Measurements from ENCODE around the gene CAPN2. TPM values are rescaled to one million over a fixed set of nuclear protein-coding genes. Genes with fewer than 3 reads are reported as not detected.

Gene CAPN2
- total and polyA plus RNA-seq, 2 experiments from 2014 or later, result 8.4 to 17.8 TPM

DNA sequence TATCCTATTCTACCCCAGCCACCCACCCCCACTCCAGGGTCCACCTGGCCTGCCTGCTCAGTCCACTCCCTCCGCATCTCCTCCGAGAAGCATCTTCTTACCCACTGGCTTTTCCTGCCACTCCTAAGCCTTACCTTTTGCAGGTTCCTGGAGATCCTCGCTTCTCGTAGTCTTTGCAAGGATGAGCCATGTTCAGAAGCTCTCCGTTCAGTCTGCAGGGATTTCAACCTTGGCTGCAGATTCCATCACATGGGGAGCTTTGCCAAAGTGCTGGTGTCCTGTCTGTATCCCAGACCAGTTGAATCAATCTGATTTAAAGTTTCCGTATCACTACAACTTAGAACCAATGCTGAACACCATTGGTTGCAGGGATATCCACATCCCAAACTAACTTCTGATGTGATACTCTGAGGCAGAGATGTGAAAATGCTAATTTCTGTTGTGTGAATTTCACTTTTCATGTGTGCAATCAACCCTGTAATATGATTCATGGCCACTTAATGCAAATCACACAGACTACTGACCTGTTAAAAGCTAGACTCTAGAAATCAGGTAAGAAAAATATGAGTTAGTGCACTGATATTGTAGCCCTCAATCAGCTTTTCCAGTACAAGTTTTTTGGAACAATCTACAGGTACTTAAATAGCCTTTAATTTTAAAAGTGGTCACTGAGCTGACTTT is 61.9 kb downstream of the CAPN2 start:
- ATAC-seq (no peak), DNase-seq (ENCODE audit: low spot score) (no peak)
- 0 out of 3 replicates have a peak, but pooled peaks cover 3% of the 10 kb centered on the region for H3K9me3 Mint-ChIP-seq
- Histone ChIP-seq H3K9me2 (ENCODE audit: insufficient read depth) (no peaks in the 10 kb centered on the region), H3K4me1 (ENCODE audit: insufficient read depth) (0 out of 2 replicates have a peak, but pooled peaks cover 7% of the 10 kb centered on the region), H3F3A (replicated peaks; ENCODE audit: low read depth) (no peaks in the 10 kb centered on the region), H3K27ac (ENCODE audit: low read depth) (no peak overlapping the region), H3K27me3 (ENCODE audit: insufficient read depth) (no peaks in the 10 kb centered on the region), H3K4me2 (no peak overlapping the region), H3K79me2 (replicated peaks; ENCODE audit: insufficient read depth) (no peaks in the 10 kb centered on the region), H4K20me1 (replicated peaks; ENCODE audit: insufficient read depth) (peaks cover 4% of the 10 kb centered on the region), H2AFZ (no peak overlapping the region), H3K4me3 (no peak overlapping the region), H3K36me3 (ENCODE audit: insufficient read depth) (peaks cover 16% of the 10 kb centered on the region)
- H3K27ac Mint-ChIP-seq, result no peak overlapping the region
- peaks cover 11% of the 10 kb centered on the region for H3K4me1 Mint-ChIP-seq
- TF ChIP-seq EZH2 (IDR thresholded peaks at IDR 0.05; ENCODE audit: low read depth, unreplicated experiment) (no peak), JUNB (IDR thresholded peaks at IDR 0.05; ENCODE audit: unreplicated experiment) (no peak), ETS1 (IDR thresholded peaks at IDR 0.05) (no peak), NANOG (IDR thresholded peaks at IDR 0.05; ENCODE audit: borderline replicate concordance) (no peak), POLR2AphosphoS5 (IDR thresholded peaks at IDR 0.05; ENCODE audit: low read depth) (no peak), CTCF (conservative IDR thresholded peaks at IDR 0.05; ENCODE audit: low read depth in 2 of 2) (no peak), ZNF114 (CRISPR knock-in tag; IDR thresholded peaks at IDR 0.05) (no peak), REST (IDR thresholded peaks at IDR 0.05; ENCODE audit: unreplicated experiment) (no peak), CREB1 (CRISPR knock-in tag; IDR thresholded peaks at IDR 0.05; ENCODE audit: low read depth) (no peak), STAT1 (IDR thresholded peaks at IDR 0.05; ENCODE audit: unreplicated experiment) (no peak)
- TF ChIP-seq, protein P1, sequence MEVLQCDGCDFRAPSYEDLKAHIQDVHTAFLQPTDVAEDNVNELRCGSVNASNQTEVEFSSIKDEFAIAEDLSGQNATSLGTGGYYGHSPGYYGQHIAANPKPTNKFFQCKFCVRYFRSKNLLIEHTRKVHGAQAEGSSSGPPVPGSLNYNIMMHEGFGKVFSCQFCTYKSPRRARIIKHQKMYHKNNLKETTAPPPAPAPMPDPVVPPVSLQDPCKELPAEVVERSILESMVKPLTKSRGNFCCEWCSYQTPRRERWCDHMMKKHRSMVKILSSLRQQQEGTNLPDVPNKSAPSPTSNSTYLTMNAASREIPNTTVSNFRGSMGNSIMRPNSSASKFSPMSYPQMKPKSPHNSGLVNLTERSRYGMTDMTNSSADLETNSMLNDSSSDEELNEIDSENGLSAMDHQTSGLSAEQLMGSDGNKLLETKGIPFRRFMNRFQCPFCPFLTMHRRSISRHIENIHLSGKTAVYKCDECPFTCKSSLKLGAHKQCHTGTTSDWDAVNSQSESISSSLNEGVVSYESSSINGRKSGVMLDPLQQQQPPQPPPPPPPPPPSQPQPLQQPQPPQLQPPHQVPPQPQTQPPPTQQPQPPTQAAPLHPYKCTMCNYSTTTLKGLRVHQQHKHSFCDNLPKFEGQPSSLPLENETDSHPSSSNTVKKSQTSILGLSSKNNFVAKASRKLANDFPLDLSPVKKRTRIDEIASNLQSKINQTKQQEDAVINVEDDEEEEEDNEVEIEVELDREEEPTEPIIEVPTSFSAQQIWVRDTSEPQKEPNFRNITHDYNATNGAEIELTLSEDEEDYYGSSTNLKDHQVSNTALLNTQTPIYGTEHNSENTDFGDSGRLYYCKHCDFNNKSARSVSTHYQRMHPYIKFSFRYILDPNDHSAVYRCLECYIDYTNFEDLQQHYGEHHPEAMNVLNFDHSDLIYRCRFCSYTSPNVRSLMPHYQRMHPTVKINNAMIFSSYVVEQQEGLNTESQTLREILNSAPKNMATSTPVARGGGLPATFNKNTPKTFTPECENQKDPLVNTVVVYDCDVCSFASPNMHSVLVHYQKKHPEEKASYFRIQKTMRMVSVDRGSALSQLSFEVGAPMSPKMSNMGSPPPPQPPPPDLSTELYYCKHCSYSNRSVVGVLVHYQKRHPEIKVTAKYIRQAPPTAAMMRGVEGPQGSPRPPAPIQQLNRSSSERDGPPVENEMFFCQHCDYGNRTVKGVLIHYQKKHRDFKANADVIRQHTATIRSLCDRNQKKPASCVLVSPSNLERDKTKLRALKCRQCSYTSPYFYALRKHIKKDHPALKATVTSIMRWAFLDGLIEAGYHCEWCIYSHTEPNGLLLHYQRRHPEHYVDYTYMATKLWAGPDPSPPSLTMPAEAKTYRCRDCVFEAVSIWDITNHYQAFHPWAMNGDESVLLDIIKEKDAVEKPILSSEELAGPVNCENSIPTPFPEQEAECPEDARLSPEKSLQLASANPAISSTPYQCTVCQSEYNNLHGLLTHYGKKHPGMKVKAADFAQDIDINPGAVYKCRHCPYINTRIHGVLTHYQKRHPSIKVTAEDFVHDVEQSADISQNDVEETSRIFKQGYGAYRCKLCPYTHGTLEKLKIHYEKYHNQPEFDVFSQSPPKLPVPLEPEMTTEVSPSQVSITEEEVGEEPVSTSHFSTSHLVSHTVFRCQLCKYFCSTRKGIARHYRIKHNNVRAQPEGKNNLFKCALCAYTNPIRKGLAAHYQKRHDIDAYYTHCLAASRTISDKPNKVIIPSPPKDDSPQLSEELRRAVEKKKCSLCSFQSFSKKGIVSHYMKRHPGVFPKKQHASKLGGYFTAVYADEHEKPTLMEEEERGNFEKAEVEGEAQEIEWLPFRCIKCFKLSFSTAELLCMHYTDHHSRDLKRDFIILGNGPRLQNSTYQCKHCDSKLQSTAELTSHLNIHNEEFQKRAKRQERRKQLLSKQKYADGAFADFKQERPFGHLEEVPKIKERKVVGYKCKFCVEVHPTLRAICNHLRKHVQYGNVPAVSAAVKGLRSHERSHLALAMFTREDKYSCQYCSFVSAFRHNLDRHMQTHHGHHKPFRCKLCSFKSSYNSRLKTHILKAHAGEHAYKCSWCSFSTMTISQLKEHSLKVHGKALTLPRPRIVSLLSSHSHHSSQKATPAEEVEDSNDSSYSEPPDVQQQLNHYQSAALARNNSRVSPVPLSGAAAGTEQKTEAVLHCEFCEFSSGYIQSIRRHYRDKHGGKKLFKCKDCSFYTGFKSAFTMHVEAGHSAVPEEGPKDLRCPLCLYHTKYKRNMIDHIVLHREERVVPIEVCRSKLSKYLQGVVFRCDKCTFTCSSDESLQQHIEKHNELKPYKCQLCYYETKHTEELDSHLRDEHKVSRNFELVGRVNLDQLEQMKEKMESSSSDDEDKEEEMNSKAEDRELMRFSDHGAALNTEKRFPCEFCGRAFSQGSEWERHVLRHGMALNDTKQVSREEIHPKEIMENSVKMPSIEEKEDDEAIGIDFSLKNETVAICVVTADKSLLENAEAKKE (CRISPR knock-in tag; IDR thresholded peaks at IDR 0.05), result no peak
- H3K36me3 Mint-ChIP-seq (ENCODE audit: low read depth), result peaks cover 64% of the 10 kb centered on the region
- H3K27me3 Mint-ChIP-seq (ENCODE audit: insufficient read depth, low read depth, poor library complexity), result peaks cover 7% of the 10 kb centered on the region
- no peak overlapping the region for H3K4me3 Mint-ChIP-seq
